ENCODE measurements around the gene RASGEF1C.

DNA sequence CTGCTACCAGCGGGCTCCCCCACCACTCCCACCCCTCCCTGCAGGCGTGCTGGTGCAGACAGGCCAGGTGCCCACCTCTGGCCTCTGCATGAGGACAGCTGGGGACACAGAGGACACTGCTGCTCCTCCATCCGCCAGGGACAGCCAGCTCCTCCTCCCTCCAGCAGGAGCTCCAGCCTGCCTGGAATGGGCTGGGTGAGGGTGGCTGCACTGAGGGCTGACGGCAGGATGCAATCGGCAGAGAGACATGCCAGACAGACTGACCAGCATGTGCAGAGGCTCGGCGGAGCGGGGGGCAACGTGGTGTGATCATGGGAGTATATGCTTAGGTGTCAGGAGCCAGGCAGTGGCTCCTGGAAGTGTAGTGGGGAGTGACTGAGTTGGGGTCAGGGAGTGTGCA is 68.4 kb downstream of the RASGEF1C start:
- no peak for TF ChIP-seq SUZ12 (IDR thresholded peaks at IDR 0.05; ENCODE audit: extremely low read depth, insufficient read depth, insufficient read length)
- TF ChIP-seq ZNF274 (IDR thresholded peaks at IDR 0.05; ENCODE audit: low read depth, low read length): no peak
- no peak for TF ChIP-seq YY1 (IDR thresholded peaks at IDR 0.05; ENCODE audit: insufficient read depth, insufficient read length)

All from NT2/D1 (cell line).